ENCODE results near the gene SERPINA12.

GRCh38 chr14:94450722-94451090 lies 58.6 kb downstream of the SERPINA12 start:
- TF ChIP-seq TAF1 (IDR thresholded peaks at IDR 0.05; ENCODE audit: low read depth, low read length) (no peak), POLR2A (IDR thresholded peaks at IDR 0.05; ENCODE audit: low read depth, low read length) (no peak)

Data from GM12891 (cell line).